IMR-90 (cell line): ENCODE data around the gene VARS2.
"Not testable (repeated sequence)": the region's sequence is repeated elsewhere in the genome, so short reads cannot be mapped to it uniquely, and the experiment has no call there.

Source experiments
- CEBPB ChIP-seq: IDR thresholded peaks from 2 replicates; pipeline ENCODE4 v1.6.1; 2012; ENCODE audit warnings: low read depth, low read length, improper control_type of control experiment
- MAFK ChIP-seq: IDR thresholded peaks from 2 replicates; pipeline ENCODE4 v1.6.1; 2012; ENCODE audit warnings: low read depth, low read length, improper control_type of control experiment
- MAZ ChIP-seq: IDR thresholded peaks from 2 replicates; pipeline ENCODE4 v1.6.1; 2012; ENCODE audit warnings: low read depth, mild to moderate bottlenecking, low read length, improper control_type of control experiment, moderate library complexity, borderline replicate concordance
- MXI1 ChIP-seq: IDR thresholded peaks from 2 replicates; pipeline ENCODE4 v1.6.1; 2012; ENCODE audit warnings: low read depth, mild to moderate bottlenecking, low read length, moderate library complexity, borderline replicate concordance
- POLR2A ChIP-seq: IDR thresholded peaks from 2 replicates; pipeline ENCODE4 v1.6.1; 2012; ENCODE audit warnings: mild to moderate bottlenecking, low read depth, low read length
- RAD21 ChIP-seq: IDR thresholded peaks from 2 replicates; pipeline ENCODE4 v1.6.1; 2012; ENCODE audit warnings: low read length, improper control_type of control experiment
- SMC3 ChIP-seq: fragments of 150-350 bp; IDR thresholded peaks from 2 replicates; pipeline ENCODE4 v1.6.1; 2016; ENCODE audit warnings: low read depth, mild to moderate bottlenecking, antibody characterized with exemption, low read length, moderate library complexity
- TF ChIP-seq, protein P1 (sequence below): conservative IDR thresholded peaks from 2 replicates; pipeline ENCODE4 v1.5.1; 2012; ENCODE audit warnings: mild to moderate bottlenecking, low read depth, low read length, improper control_type of control experiment

DNA sequence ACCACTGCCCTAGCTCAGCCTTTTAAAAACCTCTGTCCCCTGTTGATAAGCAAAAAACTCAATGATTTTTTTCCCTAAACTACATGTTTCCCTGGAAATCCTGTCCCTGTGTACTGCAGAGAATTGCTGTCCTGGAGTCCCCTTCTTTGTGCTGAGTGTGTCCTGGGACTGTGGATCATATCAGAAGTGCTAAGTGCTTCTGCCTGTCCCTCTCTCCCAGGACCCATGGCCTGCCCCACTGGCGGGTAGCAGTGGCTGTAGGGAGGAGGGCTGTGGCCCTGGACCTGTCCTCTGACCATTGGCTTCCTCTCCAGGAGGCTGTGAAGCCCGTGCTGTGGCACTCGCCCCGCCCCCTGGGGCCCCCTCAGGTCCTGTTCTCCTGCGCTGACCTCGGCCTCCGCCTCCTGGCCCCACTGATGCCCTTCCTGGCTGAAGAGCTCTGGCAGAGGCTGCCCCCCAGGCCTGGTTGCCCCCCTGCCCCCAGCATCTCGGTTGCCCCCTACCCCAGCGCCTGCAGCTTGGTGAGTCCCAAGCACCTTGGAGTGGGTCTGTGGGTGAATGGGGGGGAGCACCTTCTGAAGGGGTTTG, 10.1 kb downstream of the VARS2 start:
- TF ChIP-seq MAZ, POLR2A, MAFK, SMC3, RAD21, MXI1, CEBPB: not testable (repeated sequence)
- TF ChIP-seq, protein P1, sequence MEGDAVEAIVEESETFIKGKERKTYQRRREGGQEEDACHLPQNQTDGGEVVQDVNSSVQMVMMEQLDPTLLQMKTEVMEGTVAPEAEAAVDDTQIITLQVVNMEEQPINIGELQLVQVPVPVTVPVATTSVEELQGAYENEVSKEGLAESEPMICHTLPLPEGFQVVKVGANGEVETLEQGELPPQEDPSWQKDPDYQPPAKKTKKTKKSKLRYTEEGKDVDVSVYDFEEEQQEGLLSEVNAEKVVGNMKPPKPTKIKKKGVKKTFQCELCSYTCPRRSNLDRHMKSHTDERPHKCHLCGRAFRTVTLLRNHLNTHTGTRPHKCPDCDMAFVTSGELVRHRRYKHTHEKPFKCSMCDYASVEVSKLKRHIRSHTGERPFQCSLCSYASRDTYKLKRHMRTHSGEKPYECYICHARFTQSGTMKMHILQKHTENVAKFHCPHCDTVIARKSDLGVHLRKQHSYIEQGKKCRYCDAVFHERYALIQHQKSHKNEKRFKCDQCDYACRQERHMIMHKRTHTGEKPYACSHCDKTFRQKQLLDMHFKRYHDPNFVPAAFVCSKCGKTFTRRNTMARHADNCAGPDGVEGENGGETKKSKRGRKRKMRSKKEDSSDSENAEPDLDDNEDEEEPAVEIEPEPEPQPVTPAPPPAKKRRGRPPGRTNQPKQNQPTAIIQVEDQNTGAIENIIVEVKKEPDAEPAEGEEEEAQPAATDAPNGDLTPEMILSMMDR: not testable (repeated sequence)
